AG09319 (cell line): Measurements from ENCODE around the gene BRIP1.

Experiments
- DNase-seq: peaks from one replicate; pipeline ENCODE4 v3.0.0-alpha.2; 2010; ENCODE audit warnings: low read depth; ENCODE audit errors: extremely low read depth
- CTCF ChIP-seq: IDR thresholded peaks from 2 replicates; pipeline ENCODE4 v1.5.1; 2011; ENCODE audit warnings: low read depth, mild to moderate bottlenecking, inconsistent platforms, low read length, moderate library complexity

BRIP1 gene

DNA sequence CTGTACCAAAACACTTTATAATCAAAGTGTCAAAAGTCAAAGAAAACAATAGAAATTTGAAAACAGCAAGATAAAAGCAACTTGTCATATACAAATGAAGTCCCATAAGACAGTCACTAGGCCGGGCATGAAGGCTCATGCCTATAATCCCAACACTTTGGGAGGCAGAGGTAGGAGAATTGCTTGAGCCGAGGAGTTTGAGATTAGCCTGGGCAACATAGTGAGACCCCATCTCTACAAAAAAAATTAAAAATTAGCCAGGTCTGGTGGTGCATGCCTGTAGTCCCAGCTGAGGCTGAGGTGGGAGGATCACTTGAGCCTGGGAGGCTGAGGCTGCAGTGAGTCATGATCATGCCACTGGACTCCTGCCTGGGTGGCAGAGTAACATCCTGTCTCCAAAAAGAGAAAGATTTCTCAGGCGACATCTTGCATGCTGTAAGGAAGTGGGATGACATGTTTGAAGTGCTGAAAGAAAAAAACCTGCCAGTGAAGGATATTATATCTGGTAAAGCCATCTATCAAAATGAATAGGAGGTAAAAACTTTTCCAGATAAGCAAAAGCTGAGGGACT is 173.6 kb downstream of the BRIP1 start:
- DNase-seq = no peak
- TF ChIP-seq CTCF = no peak

DNA sequence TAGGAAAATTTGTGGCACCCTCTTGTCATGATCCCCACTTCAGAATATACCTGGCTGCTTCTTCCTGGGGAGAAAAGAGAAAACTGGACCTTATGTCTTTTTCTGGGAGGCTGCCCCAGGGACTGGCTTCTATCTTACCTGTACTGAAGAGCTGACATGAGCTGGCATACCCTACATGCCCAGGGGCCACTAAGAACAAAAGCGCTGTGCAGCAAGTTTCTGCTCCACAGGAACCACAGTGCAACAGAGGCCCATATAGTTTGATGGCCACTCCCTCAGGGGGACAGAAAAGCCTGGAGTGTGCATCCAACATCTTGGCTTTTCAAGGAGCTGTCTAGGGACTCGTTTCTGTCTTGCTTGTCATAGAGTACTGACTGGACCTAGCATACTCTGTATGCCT is 175.6 kb downstream of the BRIP1 start:
- DNase-seq = no peak
- no peak for TF ChIP-seq CTCF

- no peak for TF ChIP-seq CTCF
- DNase-seq = no peak
Measured at GRCh38 chr17:61686113-61686512, 177.2 kb downstream of the BRIP1 start.

GRCh38 chr17:61684818-61685217 is 178.5 kb downstream of the BRIP1 start:
- TF ChIP-seq CTCF = no peak
- DNase-seq = no peak

GRCh38 chr17:61684172-61684571 is 179.2 kb downstream of the BRIP1 start:
- no peak for TF ChIP-seq CTCF
- DNase-seq = no peak

DNA sequence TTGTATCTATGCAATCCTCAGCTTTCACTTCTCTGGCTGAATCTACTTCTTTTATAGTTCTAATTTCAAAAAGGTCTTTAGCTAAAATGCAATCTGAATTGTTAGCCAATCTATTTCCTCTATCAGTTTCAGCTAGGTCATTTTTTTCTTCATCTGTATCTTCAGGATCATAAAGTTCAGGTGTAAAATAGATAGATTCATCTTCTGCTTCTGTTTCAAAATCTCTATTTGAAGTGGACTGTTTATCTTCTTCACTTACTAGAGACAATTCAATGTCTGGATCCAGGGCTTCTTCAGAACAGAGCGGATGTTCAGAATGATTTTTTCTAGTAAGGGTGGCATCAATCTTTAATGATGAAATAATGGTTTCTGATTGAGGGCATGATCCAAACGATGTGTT is 179.9 kb downstream of the BRIP1 start:
- TF ChIP-seq CTCF = no peak
- no peak for DNase-seq

GRCh38 chr17:61680921-61681320 is 182.4 kb downstream of the BRIP1 start:
- DNase-seq = no peak
- TF ChIP-seq CTCF = no peak
